A673 (cell line): ENCODE data around the gene ZNF646. TPM values are rescaled to one million over a fixed set of nuclear protein-coding genes. Genes with fewer than 3 reads are reported as not detected.

Source experiments
- BruUV-seq: library from RNA; stranded (reverse); fragments of 400-500 nt; replicated peaks from 2 replicates; lab custom pipeline; 2021; lab: Mats Ljungman, UMichigan
- CTCF ChIA-PET: fragments of 300-600 bp; sonication (Branson Sonifier 250); formaldehyde crosslinking; loops from one replicate; lab custom pipeline; 2022; ENCODE audit warnings: antibody characterized with exemption; lab: Charles Lee
- POLR2A ChIA-PET: fragments of 300-600 bp; sonication (Branson Sonifier 250); formaldehyde crosslinking; loops from one replicate; lab custom pipeline; 2022; ENCODE audit warnings: antibody characterized with exemption; ENCODE audit not compliant: low non-redundant PET; lab: Charles Lee
- DNase-seq: peaks from one replicate; pipeline ENCODE4 v3.0.0-alpha.2; 2015; ENCODE audit warnings: low spot score
- H3K27ac ChIP-seq: fragments of 200-600 bp; sonication (generic); 2 replicates; pipeline ENCODE4 v1.5.1; 2016; ENCODE audit warnings: mixed run types, low read depth, mild to moderate bottlenecking, mixed read lengths, antibody characterized with exemption, low read length; ENCODE audit not compliant: poor library complexity, severe bottlenecking
- H3K27me3 ChIP-seq: fragments of 200-600 bp; sonication (generic); replicated peaks from 2 replicates; pipeline ENCODE4 v1.6.1; 2017; ENCODE audit warnings: mixed run types, low read depth, mild to moderate bottlenecking, mixed read lengths, antibody characterized with exemption, low read length; ENCODE audit not compliant: insufficient read depth, poor library complexity
- H3K36me3 ChIP-seq: fragments of 200-600 bp; sonication (generic); 2 replicates; pipeline ENCODE4 v1.6.1; 2016; ENCODE audit warnings: mixed run types, mild to moderate bottlenecking, mixed read lengths, antibody characterized with exemption, low read length; ENCODE audit not compliant: insufficient read depth, poor library complexity, severe bottlenecking
- H3K4me1 ChIP-seq: fragments of 200-600 bp; sonication (generic); 2 replicates; pipeline ENCODE4 v1.6.1; 2017; ENCODE audit warnings: mixed run types, mild to moderate bottlenecking, mixed read lengths, antibody characterized with exemption, low read length; ENCODE audit not compliant: insufficient read depth, poor library complexity, severe bottlenecking
- H3K4me3 ChIP-seq: fragments of 200-600 bp; sonication (generic); 2 replicates; pipeline ENCODE4 v1.5.1; 2016; ENCODE audit warnings: low read depth, mixed run types, mild to moderate bottlenecking, mixed read lengths, low read length; ENCODE audit not compliant: poor library complexity, severe bottlenecking
- H3K9me3 ChIP-seq: fragments of 200-600 bp; sonication (generic); 2 replicates; pipeline ENCODE4 v1.6.1; 2016; ENCODE audit warnings: mixed run types, low read depth, mild to moderate bottlenecking, mixed read lengths, antibody characterized with exemption, low read length; ENCODE audit not compliant: poor library complexity, severe bottlenecking
- EZH2 ChIP-seq: fragments of 200-600 bp; sonication (generic); IDR thresholded peaks from 2 replicates; pipeline ENCODE4 v1.6.1; 2017; ENCODE audit warnings: borderline replicate concordance, low read depth, mild to moderate bottlenecking, mixed read lengths, antibody characterized with exemption, low read length; ENCODE audit not compliant: poor library complexity, severe bottlenecking
- intact Hi-C: fragments of 100-400 bp; cut with micrococcal nuclease; formaldehyde crosslinking; loops from one replicate; pipeline ENCODE4 v1.10.0; 2022; ENCODE audit not compliant: unreplicated experiment
- total RNA-seq: library from RNA; stranded (reverse); gene quantifications from 2 replicates; pipeline ENCODE4 v1.2.3, GENCODE V29; 2021
- TF ChIP-seq, protein P1 (sequence below): fragments of 300-800, 200-600 bp; sonication (generic); conservative IDR thresholded peaks from 2 replicates; pipeline ENCODE4 v1.5.1; 2017; ENCODE audit warnings: low read depth, mild to moderate bottlenecking, antibody characterized with exemption, low read length, moderate library complexity, mixed read lengths

ZNF646 gene
- total RNA-seq, 1 experiment from 2014 or later, result 26.6 TPM

GRCh38 chr16:31087481-31087880 is 13.3 kb downstream of the ZNF646 start:
- Histone ChIP-seq H3K9me3 (no peaks in the 10 kb centered on the region), H3K4me3 (no peak overlapping the region), H3K36me3 (peaks cover 14% of the 10 kb centered on the region), H3K27me3 (no peaks in the 10 kb centered on the region), H3K4me1 (no peaks in the 10 kb centered on the region), H3K27ac (no peak overlapping the region)
- CTCF ChIA-PET, result no interaction called here
- no TSS peak for BruUV-seq
- POLR2A ChIA-PET, result no interaction called here
- intact Hi-C loops, result loop anchor here (10.0 kb wide), 1 partner anchor 787 kb away; the partner anchor contains the start of gene ZNF267
- DNase-seq, result no peak
- TF ChIP-seq, protein P1, sequence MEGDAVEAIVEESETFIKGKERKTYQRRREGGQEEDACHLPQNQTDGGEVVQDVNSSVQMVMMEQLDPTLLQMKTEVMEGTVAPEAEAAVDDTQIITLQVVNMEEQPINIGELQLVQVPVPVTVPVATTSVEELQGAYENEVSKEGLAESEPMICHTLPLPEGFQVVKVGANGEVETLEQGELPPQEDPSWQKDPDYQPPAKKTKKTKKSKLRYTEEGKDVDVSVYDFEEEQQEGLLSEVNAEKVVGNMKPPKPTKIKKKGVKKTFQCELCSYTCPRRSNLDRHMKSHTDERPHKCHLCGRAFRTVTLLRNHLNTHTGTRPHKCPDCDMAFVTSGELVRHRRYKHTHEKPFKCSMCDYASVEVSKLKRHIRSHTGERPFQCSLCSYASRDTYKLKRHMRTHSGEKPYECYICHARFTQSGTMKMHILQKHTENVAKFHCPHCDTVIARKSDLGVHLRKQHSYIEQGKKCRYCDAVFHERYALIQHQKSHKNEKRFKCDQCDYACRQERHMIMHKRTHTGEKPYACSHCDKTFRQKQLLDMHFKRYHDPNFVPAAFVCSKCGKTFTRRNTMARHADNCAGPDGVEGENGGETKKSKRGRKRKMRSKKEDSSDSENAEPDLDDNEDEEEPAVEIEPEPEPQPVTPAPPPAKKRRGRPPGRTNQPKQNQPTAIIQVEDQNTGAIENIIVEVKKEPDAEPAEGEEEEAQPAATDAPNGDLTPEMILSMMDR, result no peak
- TF ChIP-seq EZH2, result no peak

- H3K27ac ChIP-seq, result no peak overlapping the region
- DNase-seq, result no peak
- H3K4me1 ChIP-seq, result no peaks in the 10 kb centered on the region
- intact Hi-C loops, result loop anchor here (10.0 kb wide), 1 partner anchor 787 kb away; the partner anchor contains the start of gene ZNF267
- H3K27me3 ChIP-seq, result no peaks in the 10 kb centered on the region
- no TSS peak for BruUV-seq
- TF ChIP-seq, protein P1, result no peak
- TF ChIP-seq EZH2, result no peak
- ChIA-PET POLR2A (no interaction called here), CTCF (interaction anchor here (0.5 kb wide), 1 partner anchor 75 kb away, joined by 9 read pairs; no protein-coding TSS in a partner anchor)
- H3K9me3 ChIP-seq, result no peaks in the 10 kb centered on the region
- H3K36me3 ChIP-seq, result peaks cover 14% of the 10 kb centered on the region
- H3K4me3 ChIP-seq, result no peak overlapping the region
Measured at GRCh38 chr16:31087971-31088370, 13.7 kb downstream of the ZNF646 start.

DNA sequence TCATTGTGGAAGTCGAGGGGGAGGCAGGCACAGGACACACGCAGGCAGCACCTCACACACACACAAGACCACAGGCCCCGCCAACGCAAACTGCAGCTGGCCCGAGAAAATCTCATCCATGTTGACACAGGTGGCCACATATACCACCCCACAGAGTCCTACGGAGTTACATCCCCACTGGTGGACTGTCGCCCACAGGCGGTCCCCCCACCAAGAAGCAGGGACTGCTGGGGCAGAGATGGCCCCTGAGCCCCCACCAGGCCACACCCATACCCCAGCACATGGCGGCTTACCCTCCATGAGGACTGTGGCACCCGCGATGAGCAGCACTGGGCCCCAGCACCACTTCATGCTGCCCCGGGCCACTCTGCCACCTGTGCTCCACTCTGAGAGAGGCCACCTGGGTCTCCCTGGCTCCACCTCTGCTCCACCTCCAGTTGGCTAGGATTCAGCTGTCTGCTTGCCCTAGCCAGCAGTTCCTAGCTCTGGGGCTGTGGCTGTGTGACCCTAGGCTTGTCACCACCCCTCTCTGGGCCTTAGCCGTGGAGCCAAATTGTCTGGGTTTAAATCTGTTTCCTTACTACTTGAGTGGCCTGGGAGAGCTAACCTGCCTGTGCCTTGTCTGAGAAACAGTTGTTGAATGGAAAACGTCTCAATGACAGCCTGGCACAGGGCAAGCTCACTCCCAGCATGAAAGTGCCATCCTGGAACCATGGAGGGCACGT is 14.4 kb downstream of the ZNF646 start, which contains the start of gene PRSS53:
PRSS53 (minus strand) TSS at position 485 of the 725 bp plus-strand sequence; CDS start at position 351, 134 bp downstream.
- H3K27ac ChIP-seq, result no peak within 1 kb of the TSS
- ChIA-PET CTCF (interaction anchor here (0.5 kb wide), 1 partner anchor 76 kb away, joined by 9 read pairs; no protein-coding TSS in a partner anchor), POLR2A (no interaction called here)
- H3K4me1 ChIP-seq, result peaks cover 3% of the 10 kb centered on the region
- intact Hi-C loops, result loop anchor here (10.0 kb wide), 1 partner anchor 786 kb away; the partner anchor contains the start of gene ZNF267
- no peak within 1 kb of the TSS for H3K4me3 ChIP-seq
- DNase-seq, result no peak
- peaks cover 14% of the 10 kb centered on the region for H3K36me3 ChIP-seq
- no peaks in the 10 kb centered on the region for H3K27me3 ChIP-seq
- BruUV-seq, result no TSS peak
- no peaks in the 10 kb centered on the region for H3K9me3 ChIP-seq
- TF ChIP-seq, protein P1, result no peak
- no peak for TF ChIP-seq EZH2
